ENCODE results near the gene SALL3.

Gene SALL3

GRCh38 chr18:78980279-78980771 is 707 bp downstream of the SALL3 start:
- DNase-seq (ENCODE audit: low read depth in 2 of 2, low spot score in 1 of 2), result no peak

GRCh38 chr18:78980777-78981380 is 1.3 kb downstream of the SALL3 start:
- DNase-seq (ENCODE audit: low read depth in 2 of 2, low spot score in 1 of 2), result no peak

GRCh38 chr18:78981394-78981831 is 1.8 kb downstream of the SALL3 start:
- DNase-seq (ENCODE audit: low read depth in 2 of 2, low spot score in 1 of 2), result no peak

GRCh38 chr18:78981989-78982620 is 2.5 kb downstream of the SALL3 start:
- no peak for DNase-seq (ENCODE audit: low read depth in 2 of 2, low spot score in 1 of 2)

GRCh38 chr18:78983512-78983911 is 3.9 kb downstream of the SALL3 start:
- no peak for DNase-seq (ENCODE audit: low read depth in 2 of 2, low spot score in 1 of 2)

GRCh38 chr18:78984941-78985784 is 5.5 kb downstream of the SALL3 start:
- no peak for DNase-seq (ENCODE audit: low read depth in 2 of 2, low spot score in 1 of 2)

- no peak for DNase-seq (ENCODE audit: low read depth in 2 of 2, low spot score in 1 of 2)
These were observed 6.4 kb downstream of the SALL3 start for GRCh38 chr18:78986018-78986481.

GRCh38 chr18:78991446-78991845 is 11.8 kb downstream of the SALL3 start:
- DNase-seq (ENCODE audit: low read depth in 2 of 2, low spot score in 1 of 2), result no peak

GRCh38 chr18:78992041-78993011 is 12.7 kb downstream of the SALL3 start:
- DNase-seq (ENCODE audit: low read depth in 2 of 2, low spot score in 1 of 2), result no peak

- no peak for DNase-seq (ENCODE audit: low read depth in 2 of 2, low spot score in 1 of 2)
These were observed 13.7 kb downstream of the SALL3 start for GRCh38 chr18:78993014-78993926.

GRCh38 chr18:78994000-78994399 is 14.4 kb downstream of the SALL3 start:
- DNase-seq (ENCODE audit: low read depth in 2 of 2, low spot score in 1 of 2), result no peak

- DNase-seq (ENCODE audit: low read depth in 2 of 2, low spot score in 1 of 2), result no peak
These were observed 14.9 kb downstream of the SALL3 start for GRCh38 chr18:78994531-78994930.

GRCh38 chr18:78994977-78995582 is 15.5 kb downstream of the SALL3 start:
- DNase-seq (ENCODE audit: low read depth in 2 of 2, low spot score in 1 of 2), result no peak

GRCh38 chr18:78995740-78996395 is 16.2 kb downstream of the SALL3 start:
- DNase-seq (ENCODE audit: low read depth in 2 of 2, low spot score in 1 of 2), result no peak

- no peak for DNase-seq (ENCODE audit: low read depth in 2 of 2, low spot score in 1 of 2)
These were observed 17.3 kb downstream of the SALL3 start for GRCh38 chr18:78996741-78997490.

GRCh38 chr18:78998371-78999071 is 18.9 kb downstream of the SALL3 start:
- no peak for DNase-seq (ENCODE audit: low read depth in 2 of 2, low spot score in 1 of 2)

GRCh38 chr18:78999939-79000338 is 20.3 kb downstream of the SALL3 start:
- no peak for DNase-seq (ENCODE audit: low read depth in 2 of 2, low spot score in 1 of 2)
